ENCODE measurements around the gene CROCC2. TPM values are rescaled to one million over a fixed set of nuclear protein-coding genes. Genes with fewer than 3 reads are reported as not detected.

The CROCC2 gene
- total RNA-seq, 2 experiments from 2014 or later = not detected

DNA sequence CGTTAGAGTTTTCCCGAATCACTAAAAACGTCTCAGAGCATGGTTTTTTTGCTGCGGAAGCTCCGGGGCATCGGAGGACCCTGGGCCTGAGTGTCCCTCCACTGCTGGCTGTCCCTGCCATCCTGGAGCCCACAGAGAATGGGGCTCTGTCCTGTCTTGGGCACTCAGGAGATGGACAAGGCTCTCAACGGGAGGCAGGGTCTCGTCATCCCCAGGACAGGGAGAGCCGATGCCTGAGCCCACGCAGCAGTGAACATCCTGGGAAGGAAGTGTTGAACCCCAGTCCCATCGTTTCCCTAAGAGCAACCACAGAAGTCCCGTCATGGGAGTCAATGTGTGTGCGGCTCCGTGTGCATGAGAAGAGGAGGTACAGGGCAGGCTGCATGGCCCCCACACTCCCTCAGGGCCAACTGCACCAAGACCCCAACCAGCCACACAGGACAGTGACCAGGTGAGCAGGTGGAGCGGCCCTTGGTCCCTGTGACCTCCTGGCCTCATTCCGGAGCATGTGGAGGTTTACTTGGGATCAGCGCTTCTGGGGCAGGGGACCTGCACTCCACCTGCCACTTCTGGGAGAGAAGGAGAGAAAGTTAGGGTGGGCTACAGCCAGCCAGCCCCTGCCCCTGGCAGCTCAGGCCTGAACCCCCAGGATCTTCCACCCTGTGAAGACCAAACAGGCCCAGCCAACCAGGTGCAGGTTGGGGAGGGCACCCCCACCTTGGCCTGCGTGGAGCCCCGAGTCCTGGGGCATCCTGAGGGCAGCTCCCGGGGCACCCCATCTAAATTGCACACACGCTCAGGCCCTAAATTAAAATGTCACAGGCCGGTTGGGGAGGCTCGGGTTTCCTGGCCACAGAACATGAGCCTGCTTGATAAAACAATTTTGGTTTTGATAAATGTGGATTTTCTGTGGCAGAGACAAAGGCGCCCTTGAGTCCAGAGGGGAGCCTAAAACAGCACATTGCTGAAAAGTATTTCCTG lies 89.2 kb downstream of the CROCC2 start:
- peaks cover 3% of the 10 kb centered on the region for H3K4me1 Mint-ChIP-seq
- DNase-seq (no peak), ATAC-seq (no peak)
- H3K27ac Mint-ChIP-seq = no peak overlapping the region
- ChIA-PET CTCF (interaction anchor here (1.0 kb wide), 1 partner anchor 12 kb away, joined by 3 read pairs; no protein-coding TSS in a partner anchor), POLR2A (no interaction called here)
- H3K27me3 Mint-ChIP-seq = peaks cover 19% of the 10 kb centered on the region
- H3K36me3 Mint-ChIP-seq (ENCODE audit: low read depth) = no peaks in the 10 kb centered on the region
- intact Hi-C loops (cut with DNase I, micrococcal nuclease) = no loop called here
- H3K4me3 Mint-ChIP-seq = no peak overlapping the region
- no peaks in the 10 kb centered on the region for H3K9me3 Mint-ChIP-seq (ENCODE audit: low read depth)

DNA sequence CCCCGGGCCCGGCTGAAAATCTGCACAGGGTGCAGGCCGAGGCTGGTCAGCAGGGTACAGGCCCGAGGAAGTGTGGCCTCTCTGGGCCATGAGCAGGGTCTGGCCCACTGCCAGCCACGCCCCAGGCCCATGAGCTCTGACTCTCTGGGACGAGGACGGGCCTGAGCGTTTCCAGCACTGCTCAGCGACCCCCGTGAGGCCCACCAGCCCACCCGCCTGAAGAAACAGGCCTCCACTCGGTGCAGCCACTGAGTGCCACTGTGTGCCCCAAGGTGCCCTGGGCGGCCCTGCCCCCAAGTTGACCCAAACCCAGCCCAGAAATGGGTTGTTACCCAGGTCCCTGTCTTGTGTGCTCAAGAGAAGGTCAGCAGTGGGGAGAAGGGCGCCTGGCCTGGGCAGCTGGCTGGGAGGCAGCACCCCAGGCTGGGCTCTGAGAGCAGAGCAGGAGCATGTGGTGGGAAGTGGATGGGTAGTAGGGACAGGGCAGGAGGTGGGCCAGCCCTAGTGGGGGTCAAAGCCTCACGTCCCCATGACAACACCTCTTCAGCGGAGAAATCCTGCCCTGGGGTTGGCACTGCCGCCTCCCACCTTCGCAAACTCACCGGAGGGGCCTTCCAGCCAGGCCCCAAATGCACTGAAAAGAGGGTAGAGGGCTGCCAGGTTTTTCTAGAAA lies 90.2 kb downstream of the CROCC2 start:
- no peaks in the 10 kb centered on the region for H3K9me3 Mint-ChIP-seq (ENCODE audit: low read depth)
- peaks cover 20% of the 10 kb centered on the region for H3K27me3 Mint-ChIP-seq
- no peak overlapping the region for H3K27ac Mint-ChIP-seq
- H3K4me1 Mint-ChIP-seq = peaks cover 3% of the 10 kb centered on the region
- POLR2A ChIA-PET = no interaction called here
- CTCF ChIA-PET = interaction anchor here (1.0 kb wide), 1 partner anchor 13 kb away, joined by 3 read pairs; no protein-coding TSS in a partner anchor
- H3K4me3 Mint-ChIP-seq = no peak overlapping the region
- DNase-seq (no peak), ATAC-seq (no peak)
- intact Hi-C loops (cut with DNase I, micrococcal nuclease) = no loop called here
- no peaks in the 10 kb centered on the region for H3K36me3 Mint-ChIP-seq (ENCODE audit: low read depth)

- intact Hi-C loops (cut with DNase I, micrococcal nuclease) = no loop called here
- ATAC-seq (no peak), DNase-seq (no peak)
- POLR2A ChIA-PET = no interaction called here
- CTCF ChIA-PET = no interaction called here
- no peak overlapping the region for H3K27ac Mint-ChIP-seq
- peaks cover 20% of the 10 kb centered on the region for H3K27me3 Mint-ChIP-seq
- peaks cover 3% of the 10 kb centered on the region for H3K4me1 Mint-ChIP-seq
- H3K9me3 Mint-ChIP-seq (ENCODE audit: low read depth) = no peaks in the 10 kb centered on the region
- H3K4me3 Mint-ChIP-seq = no peak overlapping the region
- no peaks in the 10 kb centered on the region for H3K36me3 Mint-ChIP-seq (ENCODE audit: low read depth)
Observed at GRCh38 chr2:240996834-240997140, 90.7 kb downstream of the CROCC2 start.

DNA sequence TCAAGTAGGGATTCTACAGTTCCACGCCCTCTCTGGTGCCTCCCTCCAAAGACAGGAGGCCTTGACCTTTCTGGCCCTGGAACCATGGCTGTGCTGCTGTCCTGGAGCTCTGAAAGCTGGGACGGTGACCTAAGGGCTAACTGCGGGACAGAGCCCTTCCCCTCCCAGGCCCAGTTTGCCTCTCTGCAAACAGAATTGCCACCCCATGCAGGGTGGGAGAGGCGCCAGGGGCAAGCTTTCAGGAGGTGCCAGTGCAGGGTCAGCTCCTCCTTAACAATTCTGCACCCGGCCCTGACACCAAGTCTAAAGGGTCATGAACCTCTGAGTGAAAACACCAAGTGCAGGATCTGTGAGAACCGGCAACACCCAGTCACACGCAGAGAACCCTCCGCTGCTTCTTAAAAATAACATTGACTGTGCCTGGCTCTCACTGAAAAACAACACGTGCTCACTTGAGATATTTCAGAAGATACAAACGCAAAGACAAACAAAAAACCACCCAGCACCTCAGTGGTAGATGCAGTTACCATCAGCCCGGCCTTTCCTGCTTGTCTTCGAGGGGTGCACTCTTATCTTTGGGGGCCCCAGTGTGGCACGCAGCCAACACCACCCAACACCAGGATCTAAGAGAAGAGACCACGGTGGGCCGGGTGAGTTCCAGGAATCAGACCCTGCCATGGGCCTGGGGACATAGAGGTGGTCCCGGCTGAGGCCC lies 91.2 kb downstream of the CROCC2 start:
- Mint-ChIP-seq H3K9me3 (ENCODE audit: low read depth) (no peaks in the 10 kb centered on the region), H3K4me1 (peaks cover 3% of the 10 kb centered on the region), H3K27me3 (peaks cover 20% of the 10 kb centered on the region), H3K4me3 (no peak overlapping the region), H3K27ac (no peak overlapping the region), H3K36me3 (ENCODE audit: low read depth) (no peaks in the 10 kb centered on the region)
- DNase-seq (no peak), ATAC-seq (no peak)
- ChIA-PET POLR2A (no interaction called here), CTCF (no interaction called here)
- intact Hi-C loops (cut with DNase I, micrococcal nuclease) = no loop called here

DNA sequence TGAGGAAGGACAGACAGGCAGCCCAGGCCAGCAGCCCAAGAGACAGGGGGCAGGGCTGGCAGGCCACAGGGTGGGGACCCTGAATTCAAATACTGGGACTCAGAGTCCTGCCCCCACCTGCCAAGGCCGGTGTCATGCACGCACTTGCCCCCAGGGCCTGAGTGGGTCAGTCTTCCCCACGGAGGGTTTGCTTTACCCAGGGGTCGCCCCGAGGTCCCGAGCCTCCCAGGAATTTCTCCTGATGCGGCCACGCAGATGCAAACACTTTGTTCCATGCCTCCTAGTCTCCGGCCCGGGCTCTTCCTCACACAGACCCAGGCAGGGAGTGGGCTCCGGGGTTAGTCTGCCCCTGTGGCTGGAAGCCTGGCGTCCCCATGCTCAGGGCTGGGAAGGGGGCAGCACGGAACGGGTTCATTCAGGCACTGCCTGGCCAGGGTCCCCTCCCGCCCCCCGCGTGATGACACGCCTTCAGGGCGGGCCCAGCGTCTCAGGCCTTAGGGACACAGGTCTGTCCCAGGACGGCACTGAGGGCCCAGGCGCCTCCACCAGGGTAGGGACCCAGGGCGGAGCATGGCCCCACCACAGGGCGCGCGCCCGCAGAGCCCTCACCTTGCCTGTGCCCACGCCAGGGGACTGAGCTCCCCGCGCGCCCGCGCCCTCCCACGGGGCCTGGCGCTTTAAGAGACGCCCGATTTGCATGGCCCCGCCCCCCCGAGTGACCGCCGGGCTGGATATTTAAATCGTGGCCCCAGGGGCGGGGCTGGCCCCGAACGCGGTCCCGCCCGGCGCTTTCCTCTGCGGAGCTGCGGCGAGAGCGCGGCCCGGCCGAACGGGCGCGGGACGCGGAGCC lies 91.9 kb downstream of the CROCC2 start, which contains the start of gene SNED1:
Gene SNED1 (plus strand): TSS at position 763 of the 850 bp plus-strand sequence. CDS start 220 bp downstream, outside the sequence.
- Mint-ChIP-seq H3K27ac (no peak within 1 kb of the TSS), H3K9me3 (ENCODE audit: low read depth) (peaks cover under 1% of the 10 kb centered on the region), H3K27me3 (peaks cover 20% of the 10 kb centered on the region), H3K36me3 (ENCODE audit: low read depth) (no peaks in the 10 kb centered on the region), H3K4me3 (no peak within 1 kb of the TSS), H3K4me1 (peaks cover 3% of the 10 kb centered on the region)
- ChIA-PET CTCF (no interaction called here), POLR2A (interaction anchor here (0.6 kb wide), 1 partner anchor 428 kb away, joined by 3 read pairs; no protein-coding TSS in a partner anchor)
- peak; percentile 68 for ATAC-seq
- DNase-seq = peak; percentile 67
- intact Hi-C loops (cut with DNase I, micrococcal nuclease) = no loop called here

DNA sequence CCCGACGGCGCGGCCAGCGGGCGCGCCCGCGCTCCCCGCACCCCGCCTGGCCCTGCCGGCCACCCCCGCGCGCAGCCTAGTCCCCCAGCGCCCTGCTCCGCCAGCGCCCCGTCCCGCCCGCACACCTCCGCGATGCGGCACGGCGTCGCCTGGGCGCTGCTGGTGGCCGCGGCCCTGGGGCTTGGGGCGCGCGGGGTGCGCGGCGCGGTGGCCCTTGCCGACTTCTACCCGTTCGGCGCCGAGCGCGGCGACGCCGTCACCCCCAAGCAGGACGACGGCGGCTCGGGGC lies 92.5 kb downstream of the CROCC2 start:
- Mint-ChIP-seq H3K4me3 (no peak overlapping the region), H3K27me3 (peaks cover 20% of the 10 kb centered on the region), H3K27ac (no peak overlapping the region), H3K36me3 (ENCODE audit: low read depth) (peaks cover 4% of the 10 kb centered on the region), H3K4me1 (peaks cover 3% of the 10 kb centered on the region), H3K9me3 (ENCODE audit: low read depth) (peaks cover 6% of the 10 kb centered on the region)
- ChIA-PET POLR2A (interaction anchor here (0.6 kb wide), 1 partner anchor 427 kb away, joined by 3 read pairs; no protein-coding TSS in a partner anchor), CTCF (no interaction called here)
- peak; percentile 40 for ATAC-seq
- no peak for DNase-seq
- intact Hi-C loops (cut with DNase I, micrococcal nuclease) = no loop called here

DNA sequence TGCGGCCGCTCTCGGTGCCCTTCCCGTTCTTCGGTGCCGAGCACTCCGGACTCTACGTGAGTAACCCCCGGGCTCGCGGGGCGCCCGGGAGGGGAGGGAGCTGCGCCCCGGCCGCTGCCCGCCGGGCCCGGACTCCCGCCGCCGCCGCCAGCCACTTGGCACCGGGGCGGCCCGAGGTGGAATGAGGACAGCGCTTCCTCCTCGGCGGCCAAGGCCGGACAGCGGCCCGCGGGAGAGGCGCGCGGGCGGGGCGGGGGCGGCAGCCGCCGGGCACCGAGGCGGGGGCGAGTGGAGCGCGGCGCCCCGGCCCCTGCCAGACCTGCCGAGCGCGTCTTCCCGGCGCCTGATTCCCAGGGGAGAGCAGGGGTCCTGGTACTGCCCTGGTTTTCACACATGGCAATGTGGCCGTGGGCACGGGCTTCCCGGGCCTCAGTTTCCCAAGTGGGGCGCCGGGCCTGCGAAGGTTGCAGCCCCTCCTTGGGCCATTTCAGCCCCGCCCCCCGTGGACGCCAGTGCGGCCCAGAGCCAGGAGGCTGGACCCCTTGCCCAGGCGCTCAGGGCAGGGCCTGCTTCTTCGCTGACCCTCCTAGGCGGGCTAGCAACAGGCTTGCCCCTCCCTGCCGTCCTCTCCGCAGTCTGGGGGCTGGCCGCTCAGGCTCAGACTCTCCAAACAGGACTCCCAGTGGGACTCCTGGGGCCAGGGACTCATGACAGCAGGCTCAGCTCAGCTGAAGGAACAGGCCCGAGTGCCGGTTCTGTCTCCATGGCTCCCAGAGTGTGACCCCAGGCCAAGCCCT lies 93.1 kb downstream of the CROCC2 start:
- Mint-ChIP-seq H3K27me3 (peaks cover 20% of the 10 kb centered on the region), H3K36me3 (ENCODE audit: low read depth) (peaks cover 7% of the 10 kb centered on the region), H3K27ac (no peak overlapping the region), H3K4me3 (no peak overlapping the region), H3K4me1 (peaks cover 3% of the 10 kb centered on the region), H3K9me3 (ENCODE audit: low read depth) (peaks cover 12% of the 10 kb centered on the region)
- DNase-seq (no peak), ATAC-seq (no peak)
- POLR2A ChIA-PET = interaction anchor here (0.7 kb wide), 1 partner anchor 138 kb away, joined by 3 read pairs; no protein-coding TSS in a partner anchor
- intact Hi-C loops (cut with DNase I, micrococcal nuclease) = no loop called here
- CTCF ChIA-PET = no interaction called here

DNA sequence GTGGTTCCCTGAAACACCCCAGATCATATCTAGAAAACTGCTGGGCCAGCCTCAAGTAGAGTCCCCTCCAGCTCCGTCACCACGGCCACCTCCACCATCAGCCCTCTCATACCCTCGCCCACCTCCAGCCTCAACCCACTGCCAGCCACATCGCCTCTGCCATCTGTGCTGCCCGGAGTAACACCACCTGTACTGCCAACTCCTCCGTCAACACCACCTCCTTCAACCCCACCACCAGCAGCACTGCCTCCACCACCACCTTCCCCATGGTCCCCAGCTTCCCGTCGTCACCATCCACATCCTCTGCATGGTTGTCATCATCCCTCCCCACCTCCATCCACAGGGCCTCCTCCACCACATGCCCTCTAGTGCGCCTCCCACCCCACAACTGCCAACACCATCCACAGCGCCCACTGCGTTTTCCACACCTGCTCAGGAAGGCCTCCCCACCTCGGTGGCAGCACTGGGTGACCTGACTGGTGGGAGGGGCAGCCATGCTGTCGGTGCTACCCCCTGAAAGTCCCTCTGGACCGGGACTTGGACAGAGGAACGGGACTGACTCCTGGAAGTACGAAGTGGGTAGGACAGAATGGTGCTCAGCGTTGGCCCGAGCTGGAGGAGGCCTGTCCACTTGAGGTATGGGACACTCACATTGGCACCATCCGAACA lies 93.9 kb downstream of the CROCC2 start:
- ChIA-PET POLR2A (interaction anchor here (0.7 kb wide), 1 partner anchor 139 kb away, joined by 3 read pairs; no protein-coding TSS in a partner anchor), CTCF (no interaction called here)
- Mint-ChIP-seq H3K36me3 (ENCODE audit: low read depth) (peaks cover 7% of the 10 kb centered on the region), H3K4me1 (peaks cover 3% of the 10 kb centered on the region), H3K9me3 (ENCODE audit: low read depth) (peaks cover 12% of the 10 kb centered on the region), H3K27ac (no peak overlapping the region), H3K4me3 (no peak overlapping the region), H3K27me3 (peaks cover 20% of the 10 kb centered on the region)
- no peak for ATAC-seq
- intact Hi-C loops (cut with DNase I, micrococcal nuclease) = no loop called here
- no peak for DNase-seq

DNA sequence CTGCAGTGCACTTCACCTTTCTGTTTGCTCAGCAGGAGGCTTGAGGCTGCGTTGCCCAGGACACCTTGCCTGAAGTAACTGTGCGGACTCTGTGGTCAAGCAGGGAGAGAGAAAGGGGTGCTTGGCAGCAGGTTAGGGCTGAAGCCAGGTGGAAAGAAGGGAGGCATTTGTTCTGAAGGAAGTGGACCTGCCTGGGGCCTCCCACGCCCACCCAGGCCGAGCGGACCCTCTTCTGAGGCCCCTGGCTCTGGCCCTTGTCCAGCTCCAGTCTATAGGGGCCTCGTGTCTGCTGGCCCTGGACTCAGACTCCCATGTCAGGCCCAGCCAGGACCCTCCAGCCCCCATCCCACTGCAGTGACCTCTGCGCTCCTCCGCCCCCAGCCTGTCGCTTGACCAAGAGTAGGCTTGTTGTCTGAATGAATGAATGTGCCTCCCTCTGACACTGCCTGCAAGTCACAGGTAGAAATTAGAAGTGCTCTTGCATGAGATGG lies 94.7 kb downstream of the CROCC2 start:
- Mint-ChIP-seq H3K4me1 (peaks cover 3% of the 10 kb centered on the region), H3K36me3 (ENCODE audit: low read depth) (peaks cover 7% of the 10 kb centered on the region), H3K27ac (no peak overlapping the region), H3K9me3 (ENCODE audit: low read depth) (peaks cover 20% of the 10 kb centered on the region), H3K4me3 (no peak overlapping the region), H3K27me3 (peaks cover 16% of the 10 kb centered on the region)
- CTCF ChIA-PET = no interaction called here
- ATAC-seq = no peak
- POLR2A ChIA-PET = no interaction called here
- no peak for DNase-seq
- intact Hi-C loops (cut with DNase I, micrococcal nuclease) = no loop called here
